Activated CD8-positive, alpha-beta memory T cell treated with anti-CD3 and anti-CD28 coated beads for 1 hour (primary cell): ENCODE results near the gene FCAMR.

Experiments used
- DNase-seq, 2 donors: peaks; one replicate each; pipeline ENCODE4 v3.0.0-alpha.2; 2020; ENCODE audit warnings: low read depth in 1 of 2; ENCODE audit errors: extremely low read depth in 1 of 2

Gene FCAMR

GRCh38 chr1:206912445-206913095 is 57.7 kb downstream of the FCAMR start:
- DNase-seq: peak in 1 of 2 donors; percentile 34

GRCh38 chr1:206911064-206911663 is 59.1 kb downstream of the FCAMR start:
- DNase-seq: no peak

- no peak for DNase-seq
Observed at GRCh38 chr1:206909883-206910318, 60.4 kb downstream of the FCAMR start.

- DNase-seq: peak in 1 of 2 donors; percentile 28
Observed at GRCh38 chr1:206909161-206909882, 60.9 kb downstream of the FCAMR start.

DNA sequence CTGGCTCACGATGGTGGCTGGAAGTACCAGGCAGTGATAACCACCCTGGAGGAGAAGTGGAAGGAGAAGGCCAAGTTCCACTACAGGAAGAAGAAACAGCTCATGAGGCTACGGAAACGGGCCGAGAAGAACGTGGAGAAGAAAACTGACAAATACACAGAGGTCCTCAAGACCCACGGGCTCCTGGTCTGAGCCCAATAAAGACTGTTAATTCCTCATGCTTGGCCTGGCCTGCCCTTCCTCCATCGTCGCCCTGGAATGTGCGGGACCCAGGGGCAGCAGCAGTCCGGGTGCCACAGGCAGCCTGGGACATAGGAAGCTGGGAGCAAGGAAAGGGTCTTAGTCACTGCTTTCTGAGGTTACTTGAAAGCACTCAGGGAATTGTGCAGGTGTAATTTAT is 62.2 kb downstream of the FCAMR start:
- no peak for DNase-seq
